ENCODE results near the gene RNF7. TPM values are rescaled to one million over a fixed set of nuclear protein-coding genes. Genes with fewer than 3 reads are reported as not detected.
A peak's percentile ranks its signal among the peaks of the same experiment; 100 is the strongest.

The RNF7 gene
- total and polyA plus RNA-seq, 9 of the 15 experiments (the other 6 are each of a cell fraction or from before 2014, with no cell fraction given), result 38.8 to 133 (median 80.5) TPM

GRCh38 chr3:141779667-141780066 lies 41.6 kb downstream of the RNF7 start:
- Histone ChIP-seq H4K20me1 (replicated peaks; ENCODE audit: control insufficient read depth, insufficient read depth, low read length) (no peaks in the 10 kb centered on the region), H3K4me2 (ENCODE audit: insufficient read depth, low read length) (no peak overlapping the region), H3K79me2 (ENCODE audit: control insufficient read depth, insufficient read depth, low read length) (no peaks in the 10 kb centered on the region), H3K9me1 (ENCODE audit: control insufficient read depth, insufficient read depth, low read length) (no peaks in the 10 kb centered on the region), H3K36me3 (ENCODE audit: control insufficient read depth, insufficient read depth, low read length) (no peaks in the 10 kb centered on the region), H3K27me3 (ENCODE audit: control insufficient read depth in 2 of 2, insufficient read depth in 2 of 2, low read length in 2 of 2) (no peaks in the 10 kb centered on the region), H3K4me3 (no peak overlapping the region), H3K9ac (ENCODE audit: insufficient read depth in 1 of 2, low read depth in 2 of 2, low read length in 2 of 2) (no peak overlapping the region), H2AFZ (ENCODE audit: low read depth, low read length) (no peak overlapping the region), H3K4me1 (replicated peaks in 1 of 2; ENCODE audit: control insufficient read depth in 2 of 2, insufficient read depth in 2 of 2, low read length in 2 of 2) (peaks cover 0 to 6% of the 10 kb centered on the region in 2 experiments; a peak in 2 of 5 replicates), H3K27ac (ENCODE audit: extremely low read depth, low read depth, low read length) (no peak overlapping the region), H3K9me3 (replicated peaks; ENCODE audit: control insufficient read depth, insufficient read depth, low read depth, low read length) (no peaks in the 10 kb centered on the region)
- DNase-seq (ENCODE audit: extremely low read depth in 1 of 4, low spot score in 3 of 4) (no peak), FAIRE-seq (no peak), ATAC-seq (no peak)
- 100% methylated on average over 1 of the region's 1 CpG for WGBS (ENCODE audit: insufficient coverage, low coverage, missing lambda C conversion rate)
- POLR2A ChIA-PET, result no interaction called here
- BruUV-seq (replicated peaks), result no TSS peak
- in situ Hi-C loops (cut with MboI) (no loop called here), intact Hi-C loops (cut with micrococcal nuclease) (loop anchor here (5.0 kb wide), 1 partner anchor 98 kb away; the partner anchor contains the start of gene ATP1B3)
- TF ChIP-seq ZBTB11 (CRISPR knock-in tag; IDR thresholded peaks at IDR 0.05) (no peak), ZNF146 (CRISPR knock-in tag; IDR thresholded peaks at IDR 0.05; ENCODE audit: unreplicated experiment) (peak; percentile 93), ZNF224 (CRISPR knock-in tag; IDR thresholded peaks at IDR 0.05) (no peak)
- CTCF ChIA-PET (ENCODE audit: low intra/inter-chr PET ratio), result interaction anchor here (0.7 kb wide), 1 partner anchor 1277 kb away, joined by 3 read pairs; no protein-coding TSS in a partner anchor

Data from K562 (cell line).